D341Med (cell line): Measurements from ENCODE around the gene SMIM36.
"Not testable (repeated sequence)": the region's sequence is repeated elsewhere in the genome, so short reads cannot be mapped to it uniquely, and the experiment has no call there.

Experiments used
- DNase-seq: peaks from one replicate; pipeline ENCODE4 v3.0.0; 2012; ENCODE audit warnings: low spot score

The SMIM36 gene

DNA sequence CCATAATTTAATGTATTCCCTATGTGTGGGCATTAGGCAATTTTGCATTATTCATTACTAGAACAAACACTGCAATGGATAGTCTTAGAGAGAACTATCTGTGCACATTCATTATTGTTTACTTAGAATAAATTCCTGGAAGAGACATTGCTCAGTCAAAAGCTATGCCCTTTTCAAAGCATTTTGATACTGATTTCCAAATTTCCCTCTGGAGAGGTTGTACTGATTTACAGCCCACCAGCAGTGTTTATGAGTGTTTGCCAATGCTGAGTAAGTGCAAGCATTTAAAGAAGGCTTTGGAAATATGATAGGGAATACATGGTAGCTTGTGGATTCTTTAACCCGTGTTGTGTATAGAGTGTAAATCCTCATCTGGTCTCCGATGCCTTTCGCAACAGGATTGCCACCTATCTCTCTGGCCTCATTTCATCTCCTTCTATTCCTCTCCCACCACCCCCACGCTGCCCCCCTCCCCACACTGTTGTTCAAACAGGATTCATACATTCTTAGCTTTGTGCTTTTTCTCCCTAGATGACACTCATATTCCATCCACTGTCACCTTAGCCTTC is 56.3 kb downstream of the SMIM36 start:
- no peak for DNase-seq

DNA sequence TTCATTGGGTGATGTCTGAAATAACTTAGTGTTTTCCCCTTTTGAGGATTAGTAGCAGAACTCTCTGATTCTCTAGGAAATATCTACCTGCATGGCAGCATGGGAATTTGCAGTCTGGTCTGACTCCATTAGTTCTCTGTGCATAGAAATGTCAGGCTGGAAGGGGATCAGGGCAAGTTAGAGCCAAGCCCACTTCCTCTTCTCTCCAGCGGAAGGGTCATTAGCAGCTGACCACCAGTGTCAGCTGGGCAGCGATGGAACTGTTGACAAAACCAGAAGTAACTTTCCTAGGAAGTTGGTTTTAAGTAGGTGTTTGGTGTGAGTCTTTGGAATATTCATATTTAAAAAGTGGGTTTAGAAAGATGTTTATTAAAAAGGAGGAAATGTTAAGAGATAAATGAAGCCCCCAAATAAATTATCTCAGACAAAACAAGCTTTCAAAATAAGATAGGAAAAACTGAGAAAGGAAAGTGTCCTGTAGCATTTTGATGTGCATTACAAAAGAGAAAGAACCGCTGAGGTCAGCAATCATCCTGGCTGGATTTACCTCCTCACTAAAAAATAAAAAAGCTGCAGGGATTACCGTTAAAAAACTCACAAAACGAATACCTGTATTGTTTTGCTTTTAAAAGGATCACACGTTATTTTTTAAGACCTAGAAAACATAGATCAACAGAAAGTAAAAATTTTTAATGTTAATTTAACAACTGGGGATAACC is 57.3 kb downstream of the SMIM36 start:
- DNase-seq, result no peak

DNA sequence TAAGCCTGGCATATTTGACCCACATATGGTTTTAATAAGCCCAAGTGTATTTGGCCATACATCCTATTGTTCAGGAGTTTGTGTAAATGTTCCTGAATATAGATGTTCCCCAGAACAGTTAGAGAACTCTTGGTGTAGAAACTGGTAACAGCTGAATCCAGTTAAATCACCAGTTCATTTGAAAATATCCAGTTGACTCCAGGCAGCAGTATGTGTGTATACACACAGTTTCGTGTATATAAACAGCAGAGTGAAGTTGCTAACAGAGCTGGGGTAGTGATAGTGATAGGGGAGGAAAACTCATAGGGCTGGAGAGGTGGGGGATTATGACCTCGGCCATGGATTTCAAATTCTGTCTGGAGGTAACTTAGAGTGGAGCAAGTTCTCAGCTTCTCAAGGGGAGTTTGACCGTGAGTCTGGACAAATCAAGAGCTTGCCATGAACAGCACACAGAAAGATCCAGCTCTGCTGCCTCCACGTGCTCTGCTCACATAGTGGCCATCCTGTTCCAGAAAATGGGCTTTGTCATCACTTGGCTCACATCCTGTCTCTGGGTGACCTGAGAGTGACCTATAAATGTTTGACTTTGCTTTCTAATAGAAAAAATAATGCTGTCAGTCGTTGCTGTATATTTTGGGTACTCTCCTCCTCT is 59.0 kb downstream of the SMIM36 start:
- DNase-seq, result no peak

- DNase-seq, result no peak
These were observed 59.5 kb downstream of the SMIM36 start for GRCh38 chr17:55451758-55452138.

- no peak for DNase-seq
These were observed 60.0 kb downstream of the SMIM36 start for GRCh38 chr17:55451203-55451641.

GRCh38 chr17:55450232-55450825 is 60.9 kb downstream of the SMIM36 start:
- no peak for DNase-seq

GRCh38 chr17:55448681-55449080 is 62.6 kb downstream of the SMIM36 start:
- DNase-seq, result no peak

- DNase-seq, result no peak
These were observed 64.6 kb downstream of the SMIM36 start for GRCh38 chr17:55446581-55447205.

- DNase-seq, result not testable (repeated sequence)
These were observed 65.2 kb downstream of the SMIM36 start for GRCh38 chr17:55446004-55446403.

GRCh38 chr17:55444471-55445441 is 66.5 kb downstream of the SMIM36 start:
- no peak for DNase-seq

GRCh38 chr17:55443904-55444303 is 67.3 kb downstream of the SMIM36 start:
- no peak for DNase-seq

DNA sequence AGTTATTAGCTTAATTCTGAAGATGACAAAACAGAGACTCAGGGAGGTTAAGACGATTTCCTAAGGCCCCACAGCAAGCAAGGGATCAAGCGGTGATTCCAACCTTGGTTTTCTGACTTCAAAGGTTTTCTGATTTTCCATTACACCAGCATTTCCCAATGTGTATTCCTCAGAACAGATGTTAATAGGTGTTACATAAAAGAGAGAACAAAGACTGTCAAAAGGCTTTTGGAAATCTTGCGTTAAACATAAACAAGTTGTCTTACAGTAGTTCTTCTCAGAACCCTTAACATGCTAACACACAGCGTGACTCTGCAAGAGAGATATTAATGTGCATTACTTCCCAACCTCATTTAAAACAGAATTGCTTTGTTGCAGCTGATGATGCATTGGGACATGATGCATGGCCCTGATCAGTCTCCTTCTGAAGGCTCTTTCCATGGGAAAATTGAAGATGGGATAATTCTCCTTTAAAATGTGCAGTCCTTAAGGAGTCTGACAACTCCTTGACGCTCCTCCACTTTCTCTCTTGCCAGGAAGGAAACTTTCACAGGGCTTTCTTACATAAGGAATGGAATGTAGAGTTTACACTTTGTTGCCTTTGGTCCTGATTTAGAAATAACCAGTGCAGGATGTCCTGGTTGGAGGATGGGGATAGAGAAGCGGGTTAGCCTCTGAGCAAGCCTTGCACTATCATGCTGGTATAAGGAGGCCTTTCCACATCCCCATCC is 68.1 kb downstream of the SMIM36 start:
- no peak for DNase-seq

DNA sequence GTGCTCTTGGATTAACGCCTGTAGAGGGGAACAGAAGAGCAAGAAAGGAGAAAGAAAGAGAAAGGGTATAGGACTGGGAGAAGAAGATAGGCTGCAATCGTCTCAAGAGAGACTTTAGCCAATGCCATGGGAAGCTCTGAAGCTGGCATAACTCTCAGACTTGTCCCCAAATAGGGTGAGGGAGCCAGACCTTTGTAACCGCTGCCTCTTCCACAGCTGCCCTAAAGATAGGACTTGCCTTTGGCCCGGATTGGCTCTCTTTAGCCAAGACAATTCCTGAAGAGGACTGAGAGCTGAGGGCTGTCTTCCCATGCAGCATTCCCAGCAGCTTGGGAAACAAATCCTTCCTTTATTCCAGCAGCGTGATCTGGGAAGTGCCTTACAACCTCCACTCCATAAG is 68.8 kb downstream of the SMIM36 start:
- no peak for DNase-seq

- DNase-seq, result no peak
These were observed 69.7 kb downstream of the SMIM36 start for GRCh38 chr17:55441544-55441943.

- DNase-seq, result peak; percentile 79
These were observed 70.9 kb downstream of the SMIM36 start for GRCh38 chr17:55440391-55440790.

GRCh38 chr17:55437159-55437605 is 74.1 kb downstream of the SMIM36 start:
- DNase-seq, result no peak

DNA sequence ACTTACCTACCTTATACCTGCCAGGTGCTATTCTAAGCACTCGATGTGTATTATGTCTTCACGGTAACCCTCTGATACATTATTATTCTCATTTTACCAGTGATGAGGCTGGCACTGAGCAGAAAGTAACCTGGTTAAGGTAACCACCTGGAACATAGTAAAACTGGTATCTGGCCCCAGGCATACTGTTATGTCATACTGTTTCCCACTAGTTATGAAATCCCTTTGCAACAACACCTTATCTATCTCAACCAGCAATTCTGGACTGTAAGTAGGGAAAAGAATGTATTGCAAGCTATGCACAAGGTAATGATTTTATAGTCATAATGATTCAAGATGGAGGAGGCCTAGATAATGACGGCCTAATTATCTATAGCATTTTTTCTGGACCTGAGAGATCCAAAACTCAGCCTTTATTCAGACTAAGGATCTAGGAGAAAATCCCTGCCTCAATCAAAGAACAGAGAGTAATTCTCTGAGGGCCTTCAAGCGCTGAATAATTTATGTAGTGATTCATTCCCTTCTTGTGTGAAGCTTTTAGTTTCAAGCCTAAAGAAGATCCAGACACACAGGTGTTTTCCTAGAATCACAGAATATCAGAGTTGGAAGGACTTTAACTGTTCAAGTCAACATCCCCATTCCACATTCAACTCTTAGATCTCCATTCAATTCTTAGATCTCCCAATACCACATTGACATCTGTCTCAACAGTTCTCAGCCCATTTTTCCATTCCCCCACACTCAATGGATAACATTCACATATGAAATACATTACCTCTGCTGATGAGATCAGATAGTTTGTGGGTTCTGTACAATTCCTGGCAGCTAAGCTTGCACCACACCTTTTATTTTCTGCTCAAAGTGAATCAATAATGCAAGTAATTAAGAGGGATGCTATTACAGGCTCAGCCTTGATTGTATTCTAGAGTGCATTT is 74.8 kb downstream of the SMIM36 start:
- DNase-seq, result no peak

GRCh38 chr17:55435408-55435807 is 75.8 kb downstream of the SMIM36 start:
- no peak for DNase-seq

- peak; percentile 64 for DNase-seq
These were observed 76.5 kb downstream of the SMIM36 start for GRCh38 chr17:55434721-55435120.
